GM18505 (cell line): ENCODE data around the gene ARHGEF26.

Source experiments
- ATAC-seq: cut with Tn5 transposase; IDR thresholded peaks from one replicate; pipeline ENCODE4 v1.9.1; 2021; ENCODE audit not compliant: unreplicated experiment
- POLR2A ChIP-seq: IDR thresholded peaks from 4 replicates; pipeline ENCODE4 v1.6.1; 2011; ENCODE audit warnings: borderline replicate concordance; ENCODE audit not compliant: insufficient read depth, insufficient read length; ENCODE audit errors: extremely low read depth

Gene ARHGEF26

DNA sequence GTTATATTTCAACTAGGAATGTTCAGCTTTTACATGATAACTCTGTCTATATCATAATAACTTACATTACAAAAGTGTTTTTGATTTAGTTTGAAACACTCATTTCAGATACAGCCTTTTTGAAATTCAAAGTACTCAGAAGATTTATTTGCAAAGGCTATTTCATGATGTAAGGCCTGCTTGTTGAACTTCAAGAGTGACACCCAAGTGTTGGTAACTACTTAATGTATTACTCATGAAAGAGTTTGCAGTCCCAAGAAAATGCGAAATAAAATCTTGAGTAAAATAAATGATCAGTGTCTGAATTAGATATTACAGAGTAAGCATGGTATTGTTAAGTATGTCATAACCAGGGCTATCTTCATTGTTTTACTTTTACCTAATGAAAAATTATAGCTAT is 35.3 kb downstream of the ARHGEF26 start:
- no peak for TF ChIP-seq POLR2A
- ATAC-seq = no peak

DNA sequence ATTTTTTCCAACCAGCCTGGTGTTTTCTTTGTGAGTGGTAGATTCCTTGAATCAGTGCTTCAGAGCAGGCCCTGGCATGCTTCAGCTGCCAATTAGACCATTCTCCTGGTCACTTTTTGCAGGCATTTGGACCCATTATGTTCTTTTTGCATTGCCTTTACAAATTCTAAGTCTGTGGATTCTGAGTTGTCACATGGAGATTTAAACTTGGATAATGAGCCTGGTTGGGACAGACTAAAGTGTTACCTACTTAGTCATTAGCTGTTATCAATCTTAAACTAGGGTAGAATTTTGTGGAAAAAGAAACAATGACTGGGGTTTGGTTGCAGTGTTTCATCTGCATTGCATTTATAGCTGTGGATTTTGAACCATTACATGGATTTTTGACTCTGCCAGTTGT is 40.6 kb downstream of the ARHGEF26 start:
- ATAC-seq = no peak
- TF ChIP-seq POLR2A = no peak

DNA sequence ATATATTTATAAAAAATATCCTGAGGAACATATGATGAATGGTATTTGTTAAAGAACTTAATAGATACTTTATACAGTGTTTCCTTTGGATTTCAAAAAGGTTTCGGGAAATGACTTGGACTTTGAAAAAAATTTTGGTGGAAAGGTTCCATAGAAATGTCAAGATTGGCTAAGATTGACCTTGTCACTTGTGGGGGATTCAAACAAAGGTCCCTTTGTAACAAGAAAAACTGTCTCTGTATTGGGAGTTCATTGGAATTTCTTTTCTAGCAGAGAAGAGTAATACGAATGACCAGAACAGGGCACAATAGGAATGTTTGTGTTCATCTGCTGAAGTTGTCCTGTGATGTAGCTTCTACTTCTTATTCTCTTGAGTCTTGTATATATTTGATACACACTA is 43.2 kb downstream of the ARHGEF26 start:
- TF ChIP-seq POLR2A = no peak
- ATAC-seq = no peak

DNA sequence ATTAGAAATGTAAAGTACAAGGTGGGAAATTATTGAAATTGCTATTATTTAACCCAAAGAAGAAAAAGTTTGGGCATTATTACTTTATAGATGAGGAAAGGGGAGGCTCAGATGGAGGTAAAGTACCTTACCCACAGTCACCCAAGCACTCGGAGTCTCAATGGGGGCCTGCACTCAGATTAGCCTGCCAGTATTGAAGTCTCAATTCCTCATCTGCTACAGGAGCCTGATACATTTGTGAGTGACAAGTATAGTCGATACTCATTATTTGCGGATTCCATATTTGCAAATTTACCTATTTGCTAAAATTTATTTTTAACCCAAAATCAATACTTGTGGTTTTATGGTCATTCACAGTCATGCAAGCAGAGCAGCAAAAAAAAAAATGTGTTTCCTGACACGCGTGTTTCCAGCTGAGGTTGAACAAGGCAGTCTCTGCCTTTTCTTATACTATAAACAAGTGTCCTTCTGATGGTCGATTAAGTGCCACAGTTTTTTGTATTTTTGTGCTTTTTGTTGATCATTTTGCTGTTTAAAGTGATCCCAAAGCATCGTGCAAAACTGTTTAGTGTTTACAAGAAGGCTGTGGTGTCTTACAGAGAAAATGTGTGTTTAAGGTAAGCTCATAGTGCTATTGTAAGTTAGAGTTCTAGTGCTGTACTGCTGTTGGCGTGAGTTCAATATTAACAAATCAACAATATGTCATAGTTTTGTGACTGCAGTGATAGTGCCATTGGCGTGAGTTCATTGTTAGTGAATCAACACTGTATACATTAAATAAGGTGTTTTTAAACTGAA is 48.0 kb downstream of the ARHGEF26 start:
- no peak for TF ChIP-seq POLR2A
- ATAC-seq = no peak

DNA sequence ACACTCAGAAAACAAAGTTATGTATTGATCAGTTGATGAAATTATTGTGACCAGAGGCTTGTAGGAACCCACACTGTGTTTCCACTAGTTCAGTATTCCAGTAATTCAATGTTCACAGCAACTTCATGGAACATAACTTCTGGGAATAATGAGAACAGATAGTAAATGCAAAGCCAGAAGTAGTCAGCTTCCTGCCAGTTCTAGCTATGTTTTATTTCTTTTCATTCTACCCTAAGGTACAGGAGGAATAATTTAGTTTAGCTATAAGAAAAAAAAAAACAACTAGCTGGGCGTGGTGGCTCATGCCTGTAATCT is 48.6 kb downstream of the ARHGEF26 start:
- no peak for TF ChIP-seq POLR2A
- no peak for ATAC-seq

DNA sequence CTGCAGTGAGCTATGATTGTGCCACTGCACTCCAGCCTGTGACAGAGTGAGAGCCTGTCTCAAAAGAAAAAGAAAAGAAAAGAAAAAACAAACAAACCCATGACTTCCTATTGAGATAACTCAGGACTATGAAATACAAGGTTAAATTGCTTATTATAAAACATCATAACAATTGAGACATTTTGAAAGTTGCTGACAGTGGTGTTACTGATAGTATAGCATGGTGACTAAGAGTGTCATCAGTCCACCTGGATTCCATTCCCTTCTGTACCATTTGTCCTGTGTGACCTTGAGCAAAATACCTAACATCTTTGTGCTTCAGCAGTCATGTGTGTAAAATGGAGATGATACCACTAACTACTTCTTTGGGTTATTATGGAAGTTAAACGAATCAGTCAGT is 49.1 kb downstream of the ARHGEF26 start:
- TF ChIP-seq POLR2A = no peak
- no peak for ATAC-seq

DNA sequence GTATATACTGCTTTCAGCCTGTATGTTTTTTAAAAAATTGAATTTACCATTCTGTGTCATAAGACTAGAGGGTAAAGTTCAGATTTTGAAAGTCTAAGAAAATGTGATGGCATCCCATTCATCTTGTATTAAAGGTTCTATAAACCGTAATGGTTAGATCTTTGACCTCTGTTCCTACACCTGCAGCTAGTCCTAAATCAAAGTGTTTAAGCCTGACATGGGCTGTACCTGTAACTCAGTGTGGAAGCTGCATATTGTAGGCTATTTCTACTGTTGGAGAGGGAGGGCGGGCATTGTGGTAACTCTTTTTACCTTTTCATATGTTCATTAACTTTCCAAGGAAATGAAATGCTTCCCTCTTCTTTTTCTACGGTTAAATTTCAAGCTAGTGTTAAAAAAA is 53.9 kb downstream of the ARHGEF26 start:
- no peak for ATAC-seq
- TF ChIP-seq POLR2A = no peak

DNA sequence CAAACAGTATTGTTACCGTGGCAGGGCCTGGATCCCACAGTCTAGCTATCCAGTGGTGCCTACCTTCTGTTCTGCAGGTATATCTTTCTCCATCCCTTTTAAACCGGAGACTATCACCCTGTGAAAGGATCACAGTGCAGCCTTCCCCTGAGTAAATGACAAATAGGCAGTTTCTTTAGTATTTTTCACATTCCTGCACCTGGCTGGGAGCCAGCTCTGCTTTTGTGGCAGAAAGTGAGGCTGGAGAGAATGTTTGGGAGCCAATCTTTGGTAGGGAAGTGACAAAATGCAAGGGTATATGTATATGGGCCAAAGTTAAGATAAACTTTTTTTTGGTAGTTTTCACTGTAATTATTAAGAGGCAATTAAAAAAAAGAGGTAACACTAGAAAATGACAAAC is 54.8 kb downstream of the ARHGEF26 start:
- no peak for TF ChIP-seq POLR2A
- no peak for ATAC-seq

DNA sequence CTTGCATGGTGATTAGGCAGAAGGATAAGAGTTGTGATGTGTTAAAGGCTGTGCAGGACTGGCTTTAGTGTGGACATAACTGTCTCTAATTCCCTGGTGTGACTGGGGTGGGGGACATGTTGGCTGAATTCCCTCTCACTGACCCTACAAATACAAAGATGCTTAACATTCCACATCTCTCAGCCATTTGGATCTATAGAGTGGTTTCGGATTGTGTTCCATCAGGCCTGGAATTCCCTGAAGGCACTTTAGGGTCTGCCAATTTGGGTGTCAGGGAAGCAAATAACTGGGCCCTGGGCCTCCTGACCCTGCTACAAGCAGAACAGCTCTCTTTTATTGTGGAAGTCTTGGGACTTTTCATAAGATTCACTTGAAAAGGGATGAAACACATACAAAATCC is 56.2 kb downstream of the ARHGEF26 start:
- no peak for TF ChIP-seq POLR2A
- ATAC-seq = no peak

DNA sequence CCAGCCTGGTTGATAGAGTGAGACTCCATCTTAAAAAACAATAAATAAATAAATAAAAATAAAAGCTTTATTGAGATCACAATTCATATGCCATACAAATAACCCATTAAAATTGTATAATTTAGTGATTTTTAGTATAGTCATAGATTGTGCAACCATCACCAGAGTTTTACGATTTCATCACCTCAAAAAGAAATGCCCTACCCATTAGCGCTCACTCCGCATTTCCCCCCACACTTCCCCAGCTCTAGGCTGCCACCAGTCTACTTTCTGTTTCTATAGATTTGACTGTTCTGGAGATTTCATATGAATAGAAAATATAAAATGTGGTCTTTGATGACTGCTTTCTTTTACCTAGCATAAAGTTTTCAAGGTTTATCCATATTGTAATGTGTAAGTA is 57.0 kb downstream of the ARHGEF26 start:
- TF ChIP-seq POLR2A = no peak
- no peak for ATAC-seq

DNA sequence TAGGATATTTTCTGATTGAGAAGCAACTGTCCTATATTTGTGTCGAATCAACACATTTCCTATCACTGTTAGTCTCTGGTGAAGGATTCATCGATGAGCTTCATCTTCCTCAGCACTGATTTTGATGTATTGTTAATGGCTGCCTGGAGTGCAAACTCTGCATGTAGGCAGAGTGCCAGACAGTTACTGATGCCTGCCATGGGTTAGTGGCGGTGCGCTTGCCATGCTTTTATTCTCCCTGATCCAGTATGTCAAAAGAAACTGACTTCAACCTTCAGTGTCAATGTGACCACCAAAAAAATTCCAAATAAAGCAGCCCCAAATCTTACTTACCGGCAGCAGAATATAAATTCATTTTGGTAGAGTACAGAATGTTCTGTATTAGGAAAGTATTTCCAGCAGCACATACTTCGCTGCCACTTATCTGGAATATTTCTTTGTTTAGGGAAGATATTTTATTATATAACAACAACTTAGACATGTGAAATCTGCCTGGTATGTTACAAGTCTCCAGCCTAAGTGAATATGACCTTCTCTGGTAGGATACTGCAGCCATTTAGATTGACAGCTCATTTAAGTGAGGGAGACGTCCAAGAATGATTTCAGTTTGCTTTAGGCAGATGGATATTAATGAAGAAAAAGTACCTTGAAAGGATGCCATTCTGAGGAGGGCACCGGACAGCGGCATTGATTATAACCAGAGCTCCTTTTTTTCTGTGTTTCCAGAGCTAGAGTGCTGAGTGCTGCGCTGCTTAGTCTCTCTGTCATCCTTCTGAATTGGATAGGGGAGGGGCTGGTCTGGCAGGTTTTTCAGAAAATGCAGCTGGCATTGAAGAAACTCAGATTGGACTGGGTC is 59.9 kb downstream of the ARHGEF26 start:
- no peak for ATAC-seq
- no peak for TF ChIP-seq POLR2A

DNA sequence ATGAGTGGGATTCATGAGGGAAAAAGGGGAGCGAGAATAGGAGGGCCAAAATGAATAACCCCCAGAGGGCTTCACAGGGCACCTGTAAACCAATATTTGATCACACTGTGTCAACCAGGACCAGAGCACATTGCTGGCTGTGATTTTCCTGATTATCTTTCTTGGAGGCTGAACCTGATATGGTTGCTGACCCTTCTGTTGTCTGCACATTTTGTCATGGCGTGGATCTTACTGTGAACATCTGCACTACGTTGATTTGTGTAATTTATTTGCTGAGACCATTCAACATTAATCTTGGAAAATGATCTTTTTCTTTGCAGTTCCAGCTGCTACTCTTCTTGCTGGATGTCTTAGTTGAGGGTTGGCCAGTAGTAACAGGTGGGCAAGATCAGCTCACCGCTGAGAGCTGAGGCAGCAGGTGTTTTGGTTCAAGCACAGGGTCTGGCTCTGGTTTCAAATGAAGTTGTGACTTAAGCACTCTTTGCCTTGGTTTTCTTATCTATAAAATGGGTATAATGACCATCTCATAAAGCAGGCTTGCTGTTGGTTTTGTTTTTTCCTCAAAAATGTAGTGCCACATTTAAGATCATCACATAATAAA is 61.2 kb downstream of the ARHGEF26 start:
- TF ChIP-seq POLR2A = no peak

DNA sequence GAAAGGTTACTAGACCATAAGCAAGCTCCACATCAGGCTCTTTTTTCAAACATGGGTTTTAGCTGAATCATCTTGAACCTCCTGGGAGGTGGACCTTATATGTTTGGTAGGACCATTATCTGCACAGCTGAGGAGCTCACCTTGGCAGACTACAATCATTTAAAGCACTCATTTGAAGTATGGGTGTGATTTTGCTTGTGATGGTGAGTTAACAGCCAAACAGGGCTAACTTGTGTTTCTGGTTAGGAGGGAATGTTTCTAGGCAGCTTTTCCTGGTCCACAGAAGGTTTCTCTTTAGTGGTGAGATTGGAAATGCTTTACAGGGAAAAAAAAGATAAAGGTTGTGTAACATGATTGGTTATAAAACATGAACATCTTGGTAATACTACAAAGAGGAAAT is 61.8 kb downstream of the ARHGEF26 start:
- no peak for TF ChIP-seq POLR2A
- ATAC-seq = no peak

More for the DNA sequence above, 61.2 kb downstream of the ARHGEF26 start:
- no peak for ATAC-seq

DNA sequence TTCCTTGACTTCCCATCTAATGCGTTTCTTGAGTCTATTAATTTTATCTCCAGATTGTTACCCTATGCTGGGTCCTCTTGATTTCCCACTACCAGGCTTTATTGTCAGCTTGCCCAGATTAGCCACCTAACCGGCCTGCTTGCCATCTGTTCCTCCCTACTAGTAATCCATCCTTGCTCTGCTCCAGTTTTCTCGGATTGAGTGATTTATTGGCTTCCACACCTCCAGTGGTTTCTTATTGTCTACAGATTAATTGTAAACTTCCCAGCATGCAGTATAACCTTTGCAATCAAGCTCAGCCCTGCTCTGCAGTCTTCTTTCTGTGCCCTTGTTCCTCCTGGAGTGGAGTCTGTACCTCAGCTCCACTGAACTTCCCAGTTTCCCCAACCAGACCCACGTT is 63.4 kb downstream of the ARHGEF26 start:
- no peak for ATAC-seq
- TF ChIP-seq POLR2A = no peak

DNA sequence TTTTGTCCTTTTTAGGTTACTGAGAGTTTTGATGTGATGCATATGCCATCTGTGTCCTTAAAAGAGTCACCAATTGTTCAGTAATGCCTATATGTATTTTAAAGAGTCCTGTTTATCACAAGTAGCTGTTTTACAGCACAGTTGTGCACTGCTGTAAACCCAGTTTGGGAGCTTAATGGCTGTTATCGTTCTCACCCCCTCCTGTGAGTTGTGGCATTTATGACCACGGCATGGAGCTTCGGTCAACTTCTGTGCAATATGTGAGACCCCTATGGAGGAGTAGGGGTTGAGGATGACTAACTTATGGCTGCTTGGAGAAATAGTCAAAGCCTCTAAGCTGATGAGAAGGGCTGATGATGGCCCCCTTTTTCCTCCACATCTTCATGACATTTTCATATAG is 67.2 kb downstream of the ARHGEF26 start:
- TF ChIP-seq POLR2A = no peak
- no peak for ATAC-seq

DNA sequence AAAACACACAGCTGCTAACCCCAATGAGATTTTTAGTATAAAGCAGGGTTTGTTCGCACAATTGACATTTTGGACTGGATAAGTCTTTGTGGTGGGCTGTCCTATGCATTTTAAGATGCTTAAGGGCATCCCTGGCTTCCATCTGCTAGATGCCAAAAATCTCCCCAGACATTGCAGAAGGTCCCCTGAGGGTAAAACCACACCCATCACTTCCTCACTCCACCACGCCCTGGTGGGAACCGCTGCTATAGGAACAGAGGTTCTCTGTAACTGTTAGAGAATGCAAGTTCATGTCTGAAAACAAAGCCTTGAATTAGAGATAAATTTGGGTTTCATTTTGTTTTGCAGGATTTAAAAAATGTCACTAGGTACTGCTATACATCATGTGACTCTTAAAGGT is 67.7 kb downstream of the ARHGEF26 start:
- ATAC-seq = no peak
- no peak for TF ChIP-seq POLR2A
